Sigmoid colon (tissue), 4 donors: ENCODE data around the gene SLC17A9.

Source experiments
- EP300 ChIP-seq, 4 donors: sonication (generic); formaldehyde crosslinking; IDR thresholded peaks; one replicate each; pipeline ENCODE4 v1.6.1; 2017; ENCODE audit warnings: antibody characterized with exemption in 4 of 4
- POLR2A ChIP-seq, 2 donors: fragments of 450-650 bp; IDR thresholded peaks; one replicate each; pipeline ENCODE4 v1.6.1; 2016; ENCODE audit warnings: antibody characterized with exemption in 2 of 2, mild to moderate bottlenecking in 2 of 2, moderate library complexity in 2 of 2
- TF ChIP-seq, protein P1 (sequence below), 4 experiments: fragments of 450-650 bp in 3 of 4; fragments of 200-600 bp in 1 of 4; IDR thresholded peaks; one replicate each; pipeline ENCODE4 v1.5.1; 2016 to 2019; ENCODE audit warnings: antibody characterized with exemption in 4 of 4, mild to moderate bottlenecking in 3 of 4, moderate library complexity in 2 of 4

DNA sequence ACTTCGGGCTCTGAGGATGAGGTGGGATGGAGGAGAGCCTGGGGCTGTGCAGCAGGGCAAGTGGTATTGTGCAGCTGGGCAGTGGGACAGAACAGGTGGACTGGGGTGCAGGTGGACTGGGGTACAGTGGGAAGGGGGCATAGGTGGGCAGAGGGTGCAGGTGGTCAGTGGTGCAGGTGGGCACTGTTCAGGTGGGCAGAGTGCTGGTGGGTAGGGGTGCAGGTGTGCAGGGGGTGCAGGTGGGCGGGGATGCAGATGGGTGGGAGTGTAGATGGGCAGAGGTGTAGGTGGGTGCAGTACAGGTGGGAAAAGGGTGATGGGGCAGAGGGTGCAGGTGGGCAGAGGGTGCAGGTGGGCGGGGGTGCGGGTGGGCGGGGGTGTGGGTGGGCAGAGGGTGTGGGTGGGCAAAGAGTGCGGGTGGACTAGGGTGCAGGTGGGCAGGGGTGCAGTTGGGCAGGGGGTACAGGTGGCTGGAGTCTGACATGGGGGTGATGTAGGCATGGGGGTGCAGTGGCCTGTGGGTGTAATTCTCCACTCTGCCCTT is 33.8 kb downstream of the SLC17A9 start:
- TF ChIP-seq, protein P1, sequence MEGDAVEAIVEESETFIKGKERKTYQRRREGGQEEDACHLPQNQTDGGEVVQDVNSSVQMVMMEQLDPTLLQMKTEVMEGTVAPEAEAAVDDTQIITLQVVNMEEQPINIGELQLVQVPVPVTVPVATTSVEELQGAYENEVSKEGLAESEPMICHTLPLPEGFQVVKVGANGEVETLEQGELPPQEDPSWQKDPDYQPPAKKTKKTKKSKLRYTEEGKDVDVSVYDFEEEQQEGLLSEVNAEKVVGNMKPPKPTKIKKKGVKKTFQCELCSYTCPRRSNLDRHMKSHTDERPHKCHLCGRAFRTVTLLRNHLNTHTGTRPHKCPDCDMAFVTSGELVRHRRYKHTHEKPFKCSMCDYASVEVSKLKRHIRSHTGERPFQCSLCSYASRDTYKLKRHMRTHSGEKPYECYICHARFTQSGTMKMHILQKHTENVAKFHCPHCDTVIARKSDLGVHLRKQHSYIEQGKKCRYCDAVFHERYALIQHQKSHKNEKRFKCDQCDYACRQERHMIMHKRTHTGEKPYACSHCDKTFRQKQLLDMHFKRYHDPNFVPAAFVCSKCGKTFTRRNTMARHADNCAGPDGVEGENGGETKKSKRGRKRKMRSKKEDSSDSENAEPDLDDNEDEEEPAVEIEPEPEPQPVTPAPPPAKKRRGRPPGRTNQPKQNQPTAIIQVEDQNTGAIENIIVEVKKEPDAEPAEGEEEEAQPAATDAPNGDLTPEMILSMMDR (IDR thresholded peaks at IDR 0.05) = no peak
- TF ChIP-seq POLR2A (IDR thresholded peaks at IDR 0.05) (no peak), EP300 (IDR thresholded peaks at IDR 0.05) (no peak)
